RWPE2 (cell line): ENCODE results near the gene FBXL13.
A peak's percentile ranks its signal among the peaks of the same experiment; 100 is the strongest.

Source experiments
- ATAC-seq: fragments of 200-7000 bp; cut with Tn5 transposase; 3 replicates; pipeline ENCODE4 v1.9.1; 2021; ENCODE audit warnings: low read depth
- DNase-seq: peaks from one replicate; pipeline ENCODE4 v3.0.0-alpha.2; 2020; ENCODE audit warnings: low spot score
- H3K27ac ChIP-seq: fragments of 450-650 bp; 2 replicates; pipeline ENCODE4 v1.5.1; 2017; ENCODE audit warnings: mild to moderate bottlenecking; ENCODE audit not compliant: poor library complexity, severe bottlenecking
- H3K27me3 ChIP-seq: fragments of 250-450 bp; sonication (Bioruptor Pico); 2 replicates; pipeline ENCODE4 v1.5.1; 2021; ENCODE audit warnings: mild to moderate bottlenecking, moderate library complexity; ENCODE audit not compliant: insufficient read depth, poor library complexity, severe bottlenecking
- H3K36me3 ChIP-seq: fragments of 250-450 bp; sonication (Bioruptor Pico); 2 replicates; pipeline ENCODE4 v1.5.1; 2020; ENCODE audit warnings: low read depth, mild to moderate bottlenecking, moderate library complexity
- H3K4me1 ChIP-seq: fragments of 250-450 bp; sonication (Bioruptor Pico); 2 replicates; pipeline ENCODE4 v1.5.1; 2021; ENCODE audit warnings: mild to moderate bottlenecking, moderate library complexity; ENCODE audit not compliant: insufficient read depth, poor library complexity, severe bottlenecking
- H3K4me3 ChIP-seq: fragments of 250-450 bp; sonication (Bioruptor Pico); 2 replicates; pipeline ENCODE4 v1.5.1; 2021; ENCODE audit warnings: mild to moderate bottlenecking, moderate library complexity; ENCODE audit not compliant: severe bottlenecking
- H3K9me3 ChIP-seq: fragments of 250-450 bp; sonication (Bioruptor Pico); 2 replicates; pipeline ENCODE4 v1.5.1; 2021; ENCODE audit warnings: mild to moderate bottlenecking, moderate library complexity; ENCODE audit not compliant: severe bottlenecking
- CTCF ChIP-seq: fragments of 450-650 bp; IDR thresholded peaks from one replicate; pipeline ENCODE4 v1.5.1; 2017; ENCODE audit warnings: mild to moderate bottlenecking, moderate library complexity; ENCODE audit not compliant: poor library complexity, severe bottlenecking

The FBXL13 gene

DNA sequence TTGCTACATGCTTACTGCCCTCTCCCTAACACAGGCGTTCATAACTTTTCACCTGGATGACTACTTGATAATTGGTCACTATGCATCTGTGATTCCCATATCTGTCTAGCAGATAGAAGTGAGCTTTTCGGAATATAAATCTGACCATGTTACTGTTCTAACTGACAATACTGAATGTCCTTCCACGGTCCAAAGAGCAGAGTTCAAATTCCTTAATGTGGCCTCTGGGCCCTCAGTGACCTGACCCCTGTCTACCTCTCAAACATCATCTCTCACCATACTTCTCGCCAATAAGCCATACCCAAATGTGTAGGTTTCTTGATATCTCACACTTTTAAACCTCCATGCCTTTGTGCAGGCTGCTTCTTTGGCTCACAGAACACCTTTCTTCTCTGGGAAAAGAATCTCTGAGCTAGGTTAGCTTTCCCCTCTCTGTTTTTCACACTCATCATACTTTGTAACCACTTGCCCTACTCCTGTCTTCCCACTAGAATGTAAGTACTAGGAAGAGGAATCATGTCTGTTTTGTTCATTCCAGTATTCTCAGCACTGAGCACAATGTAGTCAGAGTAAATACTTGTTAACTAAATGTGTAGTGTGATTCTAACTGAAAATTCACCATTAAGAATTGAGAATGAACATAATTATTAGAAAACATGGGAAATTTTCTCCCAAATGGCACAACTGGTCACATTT, 201.0 kb downstream of the FBXL13 start:
- Histone ChIP-seq H3K4me1 (peaks cover 47% of the 10 kb centered on the region), H3K36me3 (no peaks in the 10 kb centered on the region), H3K27me3 (no peaks in the 10 kb centered on the region), H3K4me3 (no peak overlapping the region), H3K27ac (peak overlapping the region; percentile 96), H3K9me3 (no peaks in the 10 kb centered on the region)
- TF ChIP-seq CTCF: no peak
- ATAC-seq (no peak; the same call in 2 of the 3 replicates), DNase-seq (no peak)

DNA sequence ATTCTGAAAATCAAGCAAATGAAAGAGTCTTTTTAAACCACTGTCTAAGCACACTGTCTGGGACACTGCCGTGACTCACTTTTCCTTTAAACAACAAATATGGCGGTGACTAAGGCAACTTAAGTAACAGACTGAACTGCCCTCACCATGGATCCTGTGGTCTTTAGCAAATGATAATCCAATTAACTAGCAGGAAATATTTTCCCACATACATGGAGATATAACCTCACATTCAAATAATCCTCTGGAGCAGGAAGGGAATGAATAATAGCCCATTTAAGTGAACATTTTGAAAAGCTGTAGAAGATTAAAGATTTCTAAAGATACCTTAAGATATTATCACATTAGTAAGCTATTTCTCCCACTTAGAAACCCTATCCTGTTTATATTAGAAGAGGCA, 202.1 kb downstream of the FBXL13 start:
- Histone ChIP-seq H3K4me3 (no peak overlapping the region), H3K27me3 (no peaks in the 10 kb centered on the region), H3K27ac (peak overlapping the region; percentile 96), H3K9me3 (no peaks in the 10 kb centered on the region), H3K36me3 (no peaks in the 10 kb centered on the region), H3K4me1 (peaks cover 47% of the 10 kb centered on the region)
- ATAC-seq: peak; percentile 48
- TF ChIP-seq CTCF: no peak
- DNase-seq: no peak

- Histone ChIP-seq H3K36me3 (no peaks in the 10 kb centered on the region), H3K4me1 (peaks cover 24% of the 10 kb centered on the region), H3K27ac (no peak overlapping the region), H3K9me3 (no peaks in the 10 kb centered on the region), H3K4me3 (no peak overlapping the region), H3K27me3 (no peaks in the 10 kb centered on the region)
- TF ChIP-seq CTCF: no peak
- DNase-seq (no peak), ATAC-seq (no peak)
These were observed 205.4 kb downstream of the FBXL13 start for GRCh38 chr7:102869195-102869594.

GRCh38 chr7:102866535-102867215, 207.9 kb downstream of the FBXL13 start:
- Histone ChIP-seq H3K27me3 (no peaks in the 10 kb centered on the region), H3K4me1 (no peaks in the 10 kb centered on the region), H3K9me3 (no peaks in the 10 kb centered on the region), H3K4me3 (no peak overlapping the region), H3K36me3 (no peaks in the 10 kb centered on the region), H3K27ac (no peak overlapping the region)
- DNase-seq (no peak), ATAC-seq (no peak)
- TF ChIP-seq CTCF: no peak

DNA sequence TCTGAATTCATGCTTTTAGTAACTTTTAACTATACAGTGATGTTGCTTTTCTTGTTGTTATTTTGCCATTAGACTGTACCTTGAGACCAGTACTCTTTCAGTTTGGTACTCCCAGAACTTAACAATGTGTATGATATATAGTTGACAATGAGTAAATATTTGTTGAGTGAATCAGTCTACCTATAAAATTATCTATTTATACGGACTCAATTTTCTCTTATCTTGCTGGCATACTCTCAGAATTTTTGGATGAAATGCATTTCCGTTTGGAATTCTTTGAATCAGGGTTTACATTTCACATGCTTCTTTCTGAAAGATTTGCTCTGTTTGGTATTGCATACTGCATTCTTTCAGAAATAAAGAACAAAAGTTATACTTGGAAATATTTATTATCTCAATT, 209.6 kb downstream of the FBXL13 start:
- Histone ChIP-seq H3K27me3 (no peaks in the 10 kb centered on the region), H3K36me3 (no peaks in the 10 kb centered on the region), H3K27ac (no peak overlapping the region), H3K4me3 (no peak overlapping the region), H3K4me1 (no peaks in the 10 kb centered on the region), H3K9me3 (no peaks in the 10 kb centered on the region)
- no peak for DNase-seq
- peak; percentile 46; the same call in 2 of the 3 replicates for ATAC-seq
- TF ChIP-seq CTCF: no peak
